H54 (cell line): Measurements from ENCODE around the gene LRRC71.

Experiments used
- DNase-seq: peaks from one replicate; pipeline ENCODE4 v3.0.0; 2011; ENCODE audit warnings: low spot score, mixed read lengths; ENCODE audit not compliant: insufficient read length
- FAIRE-seq: peaks from 3 replicates; lab custom pipeline; 2011; peaks lifted over from hg19 to GRCh38; lab: Jason Lieb, UNC
- POLR2A ChIP-seq: IDR thresholded peaks from 2 replicates; pipeline ENCODE4 v1.6.1; 2011; ENCODE audit warnings: low read depth, mild to moderate bottlenecking, low read length

Gene LRRC71

GRCh38 chr1:156931974-156932710, 11.7 kb downstream of the LRRC71 start:
- TF ChIP-seq POLR2A: no peak
- no peak for FAIRE-seq
- no peak for DNase-seq

- DNase-seq: no peak
- no peak for FAIRE-seq
- no peak for TF ChIP-seq POLR2A
These were observed 12.7 kb downstream of the LRRC71 start for GRCh38 chr1:156933136-156933535.

GRCh38 chr1:156935505-156936128, 15.2 kb downstream of the LRRC71 start:
- FAIRE-seq (no peak), DNase-seq (no peak)
- no peak for TF ChIP-seq POLR2A

- DNase-seq: no peak
- no peak for FAIRE-seq
- TF ChIP-seq POLR2A: no peak
These were observed 15.8 kb downstream of the LRRC71 start for GRCh38 chr1:156936191-156936590.

GRCh38 chr1:156936721-156937220, 16.3 kb downstream of the LRRC71 start:
- DNase-seq: no peak
- TF ChIP-seq POLR2A: no peak
- FAIRE-seq: no peak

GRCh38 chr1:156937883-156938282, 17.5 kb downstream of the LRRC71 start:
- DNase-seq (no peak), FAIRE-seq (no peak)
- TF ChIP-seq POLR2A: no peak

GRCh38 chr1:156938813-156939212, 18.4 kb downstream of the LRRC71 start:
- TF ChIP-seq POLR2A: no peak
- DNase-seq (no peak), FAIRE-seq (no peak)

GRCh38 chr1:156939786-156940334, 19.4 kb downstream of the LRRC71 start:
- no peak for DNase-seq
- no peak for FAIRE-seq
- no peak for TF ChIP-seq POLR2A

- TF ChIP-seq POLR2A: no peak
- DNase-seq: no peak
- no peak for FAIRE-seq
These were observed 21.2 kb downstream of the LRRC71 start for GRCh38 chr1:156941675-156942074.

GRCh38 chr1:156942176-156942575, 21.7 kb downstream of the LRRC71 start:
- DNase-seq (no peak), FAIRE-seq (no peak)
- no peak for TF ChIP-seq POLR2A

- TF ChIP-seq POLR2A: no peak
- DNase-seq: no peak
- no peak for FAIRE-seq
These were observed 22.1 kb downstream of the LRRC71 start for GRCh38 chr1:156942576-156942975.

GRCh38 chr1:156943756-156944155, 23.3 kb downstream of the LRRC71 start:
- no peak for FAIRE-seq
- no peak for DNase-seq
- no peak for TF ChIP-seq POLR2A

GRCh38 chr1:156944268-156944667, 23.8 kb downstream of the LRRC71 start:
- DNase-seq: no peak
- no peak for TF ChIP-seq POLR2A
- no peak for FAIRE-seq

- FAIRE-seq (no peak), DNase-seq (no peak)
- TF ChIP-seq POLR2A: no peak
These were observed 24.4 kb downstream of the LRRC71 start for GRCh38 chr1:156944848-156945247.
